ENCODE data around the gene PCMT1.
"Not testable (repeated sequence)": the region's sequence is repeated elsewhere in the genome, so short reads cannot be mapped to it uniquely, and the experiment has no call there.

PCMT1 gene

GRCh38 chr6:149842331-149842730 lies 92.8 kb downstream of the PCMT1 start:
- Histone ChIP-seq H3K27ac (no peak overlapping the region), H3K4me3 (ENCODE audit: low read depth, low read length) (no peak overlapping the region), H3K36me3 (no peaks in the 10 kb centered on the region), H3K9me3 (ENCODE audit: severe bottlenecking) (no peaks in the 10 kb centered on the region), H3K27me3 (ENCODE audit: insufficient read depth, low read depth, severe bottlenecking) (no peaks in the 10 kb centered on the region)
- no peak for DNase-seq
- TF ChIP-seq CTCF (IDR thresholded peaks at IDR 0.05; ENCODE audit: low read depth, low read length) = no peak

- Histone ChIP-seq H3K9me3 (ENCODE audit: severe bottlenecking) (no peaks in the 10 kb centered on the region), H3K36me3 (no peaks in the 10 kb centered on the region), H3K4me3 (ENCODE audit: low read depth, low read length) (no peak overlapping the region), H3K27me3 (ENCODE audit: insufficient read depth, low read depth, severe bottlenecking) (no peaks in the 10 kb centered on the region), H3K27ac (no peak overlapping the region)
- no peak for DNase-seq
- no peak for TF ChIP-seq CTCF (IDR thresholded peaks at IDR 0.05; ENCODE audit: low read depth, low read length)
These were observed 93.6 kb downstream of the PCMT1 start for GRCh38 chr6:149843051-149843633.

- not testable (repeated sequence) for H3K4me3 ChIP-seq (ENCODE audit: low read depth, low read length); H3K36me3 ChIP-seq; H3K27me3 ChIP-seq (ENCODE audit: insufficient read depth, low read depth, severe bottlenecking); DNase-seq; H3K27ac ChIP-seq; H3K9me3 ChIP-seq (ENCODE audit: severe bottlenecking)
These were observed 94.5 kb downstream of the PCMT1 start for GRCh38 chr6:149844036-149844435.

- no peaks in the 10 kb centered on the region for H3K9me3 ChIP-seq (ENCODE audit: severe bottlenecking)
- no peak overlapping the region for H3K4me3 ChIP-seq (ENCODE audit: low read depth, low read length)
- H3K36me3 ChIP-seq = no peaks in the 10 kb centered on the region
- H3K27ac ChIP-seq = no peak overlapping the region
- H3K27me3 ChIP-seq (ENCODE audit: insufficient read depth, low read depth, severe bottlenecking) = no peaks in the 10 kb centered on the region
- no peak for TF ChIP-seq CTCF (IDR thresholded peaks at IDR 0.05; ENCODE audit: low read depth, low read length)
- DNase-seq = no peak
These were observed 94.9 kb downstream of the PCMT1 start for GRCh38 chr6:149844480-149844879.

GRCh38 chr6:149845549-149845948 lies 96.0 kb downstream of the PCMT1 start:
- H3K27ac ChIP-seq = no peak overlapping the region
- H3K36me3 ChIP-seq = no peaks in the 10 kb centered on the region
- H3K9me3 ChIP-seq (ENCODE audit: severe bottlenecking) = no peaks in the 10 kb centered on the region
- no peak for DNase-seq
- no peaks in the 10 kb centered on the region for H3K27me3 ChIP-seq (ENCODE audit: insufficient read depth, low read depth, severe bottlenecking)
- no peak overlapping the region for H3K4me3 ChIP-seq (ENCODE audit: low read depth, low read length)
- no peak for TF ChIP-seq CTCF (IDR thresholded peaks at IDR 0.05; ENCODE audit: low read depth, low read length)

- H3K27me3 ChIP-seq (ENCODE audit: insufficient read depth, low read depth, severe bottlenecking) = no peaks in the 10 kb centered on the region
- H3K4me3 ChIP-seq (ENCODE audit: low read depth, low read length) = no peak overlapping the region
- no peaks in the 10 kb centered on the region for H3K36me3 ChIP-seq
- DNase-seq = no peak
- H3K27ac ChIP-seq = no peak overlapping the region
- TF ChIP-seq CTCF (IDR thresholded peaks at IDR 0.05; ENCODE audit: low read depth, low read length) = no peak
- H3K9me3 ChIP-seq (ENCODE audit: severe bottlenecking) = no peaks in the 10 kb centered on the region
These were observed 96.8 kb downstream of the PCMT1 start for GRCh38 chr6:149846321-149846720.

Data from WERI-Rb-1 (cell line).